ENCODE data around the gene AIF1L.
"Not testable (repeated sequence)": the region's sequence is repeated elsewhere in the genome, so short reads cannot be mapped to it uniquely, and the experiment has no call there.

- TF ChIP-seq, protein P1, sequence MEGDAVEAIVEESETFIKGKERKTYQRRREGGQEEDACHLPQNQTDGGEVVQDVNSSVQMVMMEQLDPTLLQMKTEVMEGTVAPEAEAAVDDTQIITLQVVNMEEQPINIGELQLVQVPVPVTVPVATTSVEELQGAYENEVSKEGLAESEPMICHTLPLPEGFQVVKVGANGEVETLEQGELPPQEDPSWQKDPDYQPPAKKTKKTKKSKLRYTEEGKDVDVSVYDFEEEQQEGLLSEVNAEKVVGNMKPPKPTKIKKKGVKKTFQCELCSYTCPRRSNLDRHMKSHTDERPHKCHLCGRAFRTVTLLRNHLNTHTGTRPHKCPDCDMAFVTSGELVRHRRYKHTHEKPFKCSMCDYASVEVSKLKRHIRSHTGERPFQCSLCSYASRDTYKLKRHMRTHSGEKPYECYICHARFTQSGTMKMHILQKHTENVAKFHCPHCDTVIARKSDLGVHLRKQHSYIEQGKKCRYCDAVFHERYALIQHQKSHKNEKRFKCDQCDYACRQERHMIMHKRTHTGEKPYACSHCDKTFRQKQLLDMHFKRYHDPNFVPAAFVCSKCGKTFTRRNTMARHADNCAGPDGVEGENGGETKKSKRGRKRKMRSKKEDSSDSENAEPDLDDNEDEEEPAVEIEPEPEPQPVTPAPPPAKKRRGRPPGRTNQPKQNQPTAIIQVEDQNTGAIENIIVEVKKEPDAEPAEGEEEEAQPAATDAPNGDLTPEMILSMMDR (IDR thresholded peaks at IDR 0.05; ENCODE audit: insufficient read depth, low read length, poor library complexity, severe bottlenecking): not testable (repeated sequence)
- not testable (repeated sequence) for TF ChIP-seq EZH2phosphoT487 (conservative IDR thresholded peaks at IDR 0.05; ENCODE audit: low read length)
Measured at GRCh38 chr9:131158673-131159072, 62.3 kb downstream of the AIF1L start.
